ENCODE measurements around the gene IBTK.
"Not testable (repeated sequence)": the region's sequence is repeated elsewhere in the genome, so short reads cannot be mapped to it uniquely, and the experiment has no call there.

IBTK gene

DNA sequence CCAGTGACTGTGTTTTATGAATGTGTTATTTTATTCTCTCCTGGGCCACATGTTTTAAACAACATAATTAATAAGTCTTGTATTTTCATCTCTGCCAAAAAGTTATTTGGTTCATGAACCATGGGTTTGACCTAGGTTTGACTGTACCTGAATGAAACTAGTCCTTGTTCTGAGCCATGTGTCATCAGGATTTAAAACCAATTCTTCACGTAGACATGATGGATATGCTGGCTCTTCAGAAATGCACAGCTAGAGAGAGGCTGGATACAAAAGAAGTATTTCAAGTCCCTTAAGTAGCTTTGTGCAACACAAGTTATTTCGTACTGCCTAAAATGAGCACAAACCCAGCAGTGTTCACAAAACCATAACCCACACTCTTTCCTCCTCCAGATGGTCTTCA is 116.1 kb downstream of the IBTK start:
- in situ Hi-C loops (cut with MboI; ENCODE audit: low sequenced_read_pairs, unreplicated experiment) = no loop called here
- TF ChIP-seq CTCF (IDR thresholded peaks at IDR 0.05; ENCODE audit: borderline replicate concordance, control extremely low read depth, extremely low read depth, insufficient read depth, missing control alignments) = no peak
- DNase-seq (ENCODE audit: low spot score) = no peak

DNA sequence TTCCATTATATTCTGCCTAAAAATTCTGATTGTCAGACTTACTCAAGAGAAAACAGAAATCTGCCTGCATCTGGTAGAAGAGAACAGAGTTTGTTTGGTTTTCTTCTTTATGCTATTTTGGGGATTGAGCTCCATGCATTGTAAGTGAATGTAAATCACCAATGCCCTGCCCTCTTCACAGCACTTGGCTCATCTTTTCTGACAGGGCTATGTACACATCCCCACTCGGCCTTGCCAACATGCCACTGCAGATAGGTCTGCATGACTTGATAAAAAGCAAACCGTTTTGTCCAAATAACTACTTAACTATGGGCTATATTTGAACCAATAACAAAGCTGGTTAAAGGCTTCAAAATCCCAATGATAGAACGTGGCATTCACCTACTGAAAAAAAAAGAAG is 117.7 kb downstream of the IBTK start:
- no peak for TF ChIP-seq CTCF (IDR thresholded peaks at IDR 0.05; ENCODE audit: borderline replicate concordance, control extremely low read depth, extremely low read depth, insufficient read depth, missing control alignments)
- in situ Hi-C loops (cut with MboI; ENCODE audit: low sequenced_read_pairs, unreplicated experiment) = no loop called here
- no peak for DNase-seq (ENCODE audit: low spot score)

DNA sequence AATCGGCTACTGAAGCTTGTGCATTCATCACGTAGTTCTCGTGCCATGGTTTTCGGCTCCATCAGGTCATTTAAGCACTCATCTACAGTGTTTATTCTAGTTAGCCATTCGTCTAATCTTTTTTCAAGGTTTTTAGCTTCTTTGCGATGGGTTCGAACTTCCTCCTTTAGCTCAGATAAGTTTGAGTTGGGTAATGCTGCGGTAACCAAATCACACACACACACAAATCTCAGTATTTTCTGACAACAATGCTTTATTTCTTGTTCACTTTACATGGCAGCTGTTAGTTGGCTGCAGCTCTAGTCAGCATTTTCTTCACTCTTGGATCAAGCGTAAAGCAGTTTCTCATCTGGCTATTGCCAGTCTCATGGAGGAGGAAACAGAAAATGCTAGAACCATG is 118.6 kb downstream of the IBTK start:
- in situ Hi-C loops (cut with MboI; ENCODE audit: low sequenced_read_pairs, unreplicated experiment); DNase-seq (ENCODE audit: low spot score): not testable (repeated sequence)

DNA sequence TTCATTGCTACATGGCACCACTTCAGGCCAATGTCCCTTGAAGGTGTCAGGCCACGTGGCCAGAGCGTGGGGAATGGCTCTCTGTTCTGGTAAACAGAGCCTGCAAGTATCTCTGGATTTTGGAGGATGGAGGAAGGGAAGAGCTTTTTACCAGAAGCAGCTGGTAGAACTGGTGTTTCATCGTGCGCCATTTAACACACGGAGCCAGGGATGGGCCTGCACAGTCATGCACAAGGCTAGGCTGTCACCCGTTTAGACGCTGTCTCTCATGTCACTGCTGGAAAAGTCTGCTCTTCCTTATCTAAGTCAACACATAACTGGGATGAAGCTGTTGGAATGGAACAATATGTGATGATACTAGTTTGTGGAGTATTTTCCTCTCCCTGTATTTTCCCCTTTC is 123.9 kb downstream of the IBTK start:
- no peak for TF ChIP-seq CTCF (IDR thresholded peaks at IDR 0.05; ENCODE audit: borderline replicate concordance, control extremely low read depth, extremely low read depth, insufficient read depth, missing control alignments)
- DNase-seq (ENCODE audit: low spot score) = no peak
- in situ Hi-C loops (cut with MboI; ENCODE audit: low sequenced_read_pairs, unreplicated experiment) = no loop called here
